Activated CD4-positive, alpha-beta T cell treated with anti-CD3 and anti-CD28 coated beads for 36 hours (primary cell): ENCODE measurements around the gene DCDC1. TPM values are rescaled to one million over a fixed set of nuclear protein-coding genes. Genes with fewer than 3 reads are reported as not detected.
A peak's percentile ranks its signal among the peaks of the same experiment; 100 is the strongest.

Source experiments
- ATAC-seq: fragments of 200-7000 bp; cut with Tn5 transposase; one replicate; pipeline ENCODE4 v1.10.0; 2021; ENCODE audit warnings: mild to moderate bottlenecking, moderate library complexity
- CTCF ChIA-PET: fragments of 350-600 bp; sonication (Branson Sonifier 250); formaldehyde crosslinking; loops from one replicate; lab custom pipeline; 2021; ENCODE audit warnings: antibody characterized with exemption; lab: Charles Lee
- POLR2A ChIA-PET: fragments of 350-600 bp; sonication (Branson Sonifier 250); formaldehyde crosslinking; loops from one replicate; lab custom pipeline; 2021; ENCODE audit warnings: antibody characterized with exemption, inconsistent platforms; lab: Charles Lee
- DNase-seq: peaks from one replicate; pipeline ENCODE4 v3.0.0-alpha.2; 2020
- H3K27ac Mint-ChIP-seq: one replicate; pipeline ENCODE4 v1.8.0; 2021; ENCODE audit warnings: mixed read lengths
- H3K27me3 Mint-ChIP-seq: one replicate; pipeline ENCODE4 v1.8.0; 2021; ENCODE audit warnings: mixed read lengths
- H3K36me3 Mint-ChIP-seq: one replicate; pipeline ENCODE4 v1.8.0; 2021; ENCODE audit warnings: low read depth, mixed read lengths
- H3K4me1 Mint-ChIP-seq: one replicate; pipeline ENCODE4 v1.8.0; 2021; ENCODE audit warnings: mixed read lengths
- H3K4me3 Mint-ChIP-seq: one replicate; pipeline ENCODE4 v1.8.0; 2021; ENCODE audit warnings: mild to moderate bottlenecking, moderate library complexity, mixed read lengths
- H3K9me3 Mint-ChIP-seq: one replicate; pipeline ENCODE4 v1.8.0; 2021; ENCODE audit warnings: low read depth, mixed read lengths
- intact Hi-C, 2 experiments: fragments of 100-400 bp; cut with DNase I in 1 of 2; cut with micrococcal nuclease in 1 of 2; formaldehyde crosslinking; loops; one replicate each; pipeline versions ENCODE4 v1.14.2 to v1.15.1; 2022 to 2024; cut with DNase I, micrococcal nuclease
- total RNA-seq, 2 experiments: library from RNA; stranded (reverse); gene quantifications; one replicate each; pipeline ENCODE4 v1.2.3, GENCODE V29; 2021

The DCDC1 gene
- total RNA-seq, result under 1 TPM; 0.23 to 0.32 TPM

GRCh38 chr11:31369348-31370329, at the start of gene DCDC1, which contains the start of gene DNAJC24:
DCDC1 (minus strand) TSS chr11:31369739; CDS start chr11:31328280, 41,459 bp downstream.
DNAJC24 (plus strand) TSS chr11:31369860; CDS start chr11:31370749, 889 bp downstream.
- ChIA-PET CTCF (no interaction called here), POLR2A (no interaction called here)

GRCh38 chr11:31419138-31419537, 49.6 kb upstream of the DCDC1 start:
- intact Hi-C loops, result no loop called here
- no peaks in the 10 kb centered on the region for H3K27me3 Mint-ChIP-seq
- ChIA-PET CTCF (no interaction called here), POLR2A (no interaction called here)
- no peak overlapping the region for H3K4me3 Mint-ChIP-seq
- peaks cover 9% of the 10 kb centered on the region for H3K36me3 Mint-ChIP-seq
- H3K27ac Mint-ChIP-seq, result no peak overlapping the region
- ATAC-seq, result no peak
- H3K4me1 Mint-ChIP-seq, result no peaks in the 10 kb centered on the region
- no peak for DNase-seq
- H3K9me3 Mint-ChIP-seq, result no peaks in the 10 kb centered on the region

More at GRCh38 chr11:31369348-31370329, at the start of gene DCDC1, which contains the start of gene DNAJC24:
- Mint-ChIP-seq H3K4me1 (peaks cover 44% of the 10 kb centered on the region), H3K4me3 (peak within 1 kb of the TSS; percentile 82), H3K27me3 (no peaks in the 10 kb centered on the region), H3K27ac (peak within 1 kb of the TSS; percentile 80), H3K9me3 (no peaks in the 10 kb centered on the region), H3K36me3 (peaks cover 13% of the 10 kb centered on the region)
- peak; percentile 98 for ATAC-seq
- intact Hi-C loops, result loop anchor here (1.0 to 10.0 kb wide), 5 partner anchors 139 to 1047 kb away; partner anchors contain the start of genes ARL14EP (in 2 of the 2), ELP4 (in 2 of the 2), IMMP1L (in 2 of the 2) and RCN1 (in 1 of the 2)
- peak; percentile 96 for DNase-seq

- no peaks in the 10 kb centered on the region for H3K4me1 Mint-ChIP-seq
- ChIA-PET CTCF (interaction anchor here (0.6 to 1.3 kb wide), 2 partner anchors 11 to 13 kb away, joined by 3 read pairs; no protein-coding TSS in a partner anchor), POLR2A (no interaction called here)
- peaks cover 9% of the 10 kb centered on the region for H3K36me3 Mint-ChIP-seq
- no peak overlapping the region for H3K4me3 Mint-ChIP-seq
- H3K27me3 Mint-ChIP-seq, result no peaks in the 10 kb centered on the region
- H3K27ac Mint-ChIP-seq, result no peak overlapping the region
- no peaks in the 10 kb centered on the region for H3K9me3 Mint-ChIP-seq
- DNase-seq, result no peak
- no peak for ATAC-seq
- intact Hi-C loops, result no loop called here
These were observed 48.3 kb upstream of the DCDC1 start for GRCh38 chr11:31417816-31418215.

- DNase-seq, result no peak
- H3K9me3 Mint-ChIP-seq, result no peaks in the 10 kb centered on the region
- ATAC-seq, result no peak
- intact Hi-C loops, result no loop called here
- no peak overlapping the region for H3K27ac Mint-ChIP-seq
- no peaks in the 10 kb centered on the region for H3K4me1 Mint-ChIP-seq
- ChIA-PET POLR2A (no interaction called here), CTCF (interaction anchor here (0.6 to 1.3 kb wide), 2 partner anchors 10 to 13 kb away, joined by 3 read pairs; no protein-coding TSS in a partner anchor)
- peaks cover 9% of the 10 kb centered on the region for H3K36me3 Mint-ChIP-seq
- no peaks in the 10 kb centered on the region for H3K27me3 Mint-ChIP-seq
- no peak overlapping the region for H3K4me3 Mint-ChIP-seq
These were observed 47.8 kb upstream of the DCDC1 start for GRCh38 chr11:31417357-31417756.

- H3K4me1 Mint-ChIP-seq, result no peaks in the 10 kb centered on the region
- intact Hi-C loops, result no loop called here
These were observed 45.9 kb upstream of the DCDC1 start for GRCh38 chr11:31415435-31415834.

GRCh38 chr11:31414338-31414737, 44.8 kb upstream of the DCDC1 start:
- no peak overlapping the region for H3K27ac Mint-ChIP-seq

More at GRCh38 chr11:31415435-31415834, 45.9 kb upstream of the DCDC1 start:
- peaks cover 7% of the 10 kb centered on the region for H3K9me3 Mint-ChIP-seq
- ATAC-seq, result no peak
- no peak overlapping the region for H3K4me3 Mint-ChIP-seq
- ChIA-PET CTCF (no interaction called here), POLR2A (no interaction called here)
- H3K27me3 Mint-ChIP-seq, result no peaks in the 10 kb centered on the region
- DNase-seq, result no peak
- H3K36me3 Mint-ChIP-seq, result peaks cover 19% of the 10 kb centered on the region
- no peak overlapping the region for H3K27ac Mint-ChIP-seq

GRCh38 chr11:31412946-31413345, 43.4 kb upstream of the DCDC1 start:
- H3K27ac Mint-ChIP-seq, result no peak overlapping the region
- ChIA-PET CTCF (no interaction called here), POLR2A (no interaction called here)
- intact Hi-C loops, result no loop called here
- H3K9me3 Mint-ChIP-seq, result peaks cover 7% of the 10 kb centered on the region
- H3K4me3 Mint-ChIP-seq, result no peak overlapping the region
- peaks cover 8% of the 10 kb centered on the region for H3K4me1 Mint-ChIP-seq
- H3K36me3 Mint-ChIP-seq, result peaks cover 22% of the 10 kb centered on the region
- ATAC-seq, result no peak
- no peaks in the 10 kb centered on the region for H3K27me3 Mint-ChIP-seq
- no peak for DNase-seq

More at GRCh38 chr11:31414338-31414737, 44.8 kb upstream of the DCDC1 start:
- intact Hi-C loops, result no loop called here
- Mint-ChIP-seq H3K36me3 (peaks cover 20% of the 10 kb centered on the region), H3K4me1 (no peaks in the 10 kb centered on the region), H3K27me3 (no peaks in the 10 kb centered on the region), H3K9me3 (peaks cover 7% of the 10 kb centered on the region), H3K4me3 (no peak overlapping the region)
- ChIA-PET CTCF (no interaction called here), POLR2A (no interaction called here)
- ATAC-seq (no peak), DNase-seq (no peak)

GRCh38 chr11:31408201-31408600, 38.7 kb upstream of the DCDC1 start:
- no peaks in the 10 kb centered on the region for H3K27me3 Mint-ChIP-seq
- H3K4me1 Mint-ChIP-seq, result peaks cover 8% of the 10 kb centered on the region
- ChIA-PET CTCF (no interaction called here), POLR2A (no interaction called here)
- peaks cover 13% of the 10 kb centered on the region for H3K36me3 Mint-ChIP-seq
- peaks cover 7% of the 10 kb centered on the region for H3K9me3 Mint-ChIP-seq
- DNase-seq (peak; percentile 17), ATAC-seq (peak; percentile 77)
- H3K27ac Mint-ChIP-seq, result no peak overlapping the region
- intact Hi-C loops, result no loop called here
- no peak overlapping the region for H3K4me3 Mint-ChIP-seq

- Mint-ChIP-seq H3K27ac (no peak overlapping the region), H3K4me3 (no peak overlapping the region), H3K36me3 (peaks cover 10% of the 10 kb centered on the region), H3K9me3 (no peaks in the 10 kb centered on the region), H3K4me1 (peaks cover 8% of the 10 kb centered on the region), H3K27me3 (no peaks in the 10 kb centered on the region)
- intact Hi-C loops, result no loop called here
- DNase-seq (no peak), ATAC-seq (no peak)
- POLR2A ChIA-PET, result no interaction called here
- CTCF ChIA-PET, result interaction anchor here (0.8 kb wide), 1 partner anchor 29 kb away, joined by 3 read pairs; no protein-coding TSS in a partner anchor
These were observed 35.1 kb upstream of the DCDC1 start for GRCh38 chr11:31404614-31405013.

GRCh38 chr11:31397239-31397834, 27.8 kb upstream of the DCDC1 start:
- no peak overlapping the region for H3K27ac Mint-ChIP-seq
- POLR2A ChIA-PET, result no interaction called here
- peaks cover 15% of the 10 kb centered on the region for H3K36me3 Mint-ChIP-seq
- CTCF ChIA-PET, result interaction anchor here (0.7 to 1.6 kb wide), 2 partner anchors 473 to 533 kb away, joined by 3 to 4 read pairs; no protein-coding TSS in a partner anchor
- no peak overlapping the region for H3K4me3 Mint-ChIP-seq
- DNase-seq (no peak), ATAC-seq (no peak)
- intact Hi-C loops, result loop anchor here (1.0 to 10.0 kb wide), 6 partner anchors 397 to 609 kb away; partner anchors contain the start of gene PAX6 (in 1 of the 2)
- no peaks in the 10 kb centered on the region for H3K9me3 Mint-ChIP-seq
- no peaks in the 10 kb centered on the region for H3K4me1 Mint-ChIP-seq
- no peaks in the 10 kb centered on the region for H3K27me3 Mint-ChIP-seq

- DNase-seq, result no peak
- Mint-ChIP-seq H3K36me3 (peaks cover 8% of the 10 kb centered on the region), H3K4me1 (peaks cover 10% of the 10 kb centered on the region), H3K4me3 (no peak overlapping the region), H3K27ac (no peak overlapping the region), H3K27me3 (no peaks in the 10 kb centered on the region), H3K9me3 (no peaks in the 10 kb centered on the region)
- ATAC-seq, result no peak
- intact Hi-C loops, result no loop called here
- ChIA-PET POLR2A (no interaction called here), CTCF (no interaction called here)
These were observed 17.8 kb upstream of the DCDC1 start for GRCh38 chr11:31387379-31387778.
